T follicular helper cell (primary cell): ENCODE data around the gene CADM1.

Experiments
- DNase-seq: peaks from one replicate; pipeline ENCODE4 v3.0.0-alpha.2; 2020; ENCODE audit warnings: low read depth

CADM1 gene

GRCh38 chr11:115446214-115446613 lies 58.0 kb downstream of the CADM1 start:
- no peak for DNase-seq

GRCh38 chr11:115444542-115444941 lies 59.7 kb downstream of the CADM1 start:
- DNase-seq: no peak

- DNase-seq: no peak
Observed at GRCh38 chr11:115439969-115440540, 64.2 kb downstream of the CADM1 start.

GRCh38 chr11:115439385-115439784 lies 64.8 kb downstream of the CADM1 start:
- no peak for DNase-seq

GRCh38 chr11:115437902-115438575 lies 66.2 kb downstream of the CADM1 start:
- no peak for DNase-seq

GRCh38 chr11:115430345-115430744 lies 73.9 kb downstream of the CADM1 start:
- no peak for DNase-seq

DNA sequence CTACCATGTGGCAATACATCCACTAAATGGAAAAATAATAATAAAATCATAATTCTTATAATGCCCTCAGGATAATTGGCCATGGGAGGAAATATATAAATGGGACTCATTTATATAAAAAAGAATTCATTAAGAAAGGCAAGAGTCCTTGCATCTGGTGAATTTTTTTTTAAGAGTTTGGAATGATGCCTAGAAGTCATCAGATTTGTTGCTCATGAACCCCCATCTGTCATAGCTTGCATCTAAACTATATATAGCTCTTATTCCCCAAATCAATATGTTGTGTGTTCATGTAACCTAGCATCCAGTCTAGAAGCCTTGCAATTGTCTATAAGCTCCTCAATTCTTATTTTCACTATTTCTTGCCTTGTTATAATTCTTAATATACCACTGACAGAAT lies 75.9 kb downstream of the CADM1 start:
- no peak for DNase-seq

DNA sequence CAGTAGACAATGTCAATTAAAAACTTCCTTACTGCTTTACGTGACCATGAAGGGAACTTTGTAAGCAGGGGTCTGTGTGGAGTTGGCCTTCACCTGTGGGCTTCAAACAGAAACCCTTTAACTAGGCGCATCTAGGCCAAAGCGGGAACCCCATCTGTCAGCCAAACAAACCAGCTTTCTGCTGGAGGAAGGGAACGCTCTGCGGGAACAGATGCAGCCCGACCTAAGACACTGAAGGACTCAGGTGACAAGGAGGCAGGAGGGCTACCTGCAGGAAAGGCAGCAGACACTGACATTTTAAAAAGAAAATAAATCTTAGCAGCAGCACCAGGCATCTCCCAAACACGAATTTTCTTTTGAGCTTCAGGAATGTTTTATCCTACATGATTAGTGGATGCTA lies 78.4 kb downstream of the CADM1 start:
- DNase-seq: no peak

- DNase-seq: no peak
Observed at GRCh38 chr11:115425250-115425649, 79.0 kb downstream of the CADM1 start.

DNA sequence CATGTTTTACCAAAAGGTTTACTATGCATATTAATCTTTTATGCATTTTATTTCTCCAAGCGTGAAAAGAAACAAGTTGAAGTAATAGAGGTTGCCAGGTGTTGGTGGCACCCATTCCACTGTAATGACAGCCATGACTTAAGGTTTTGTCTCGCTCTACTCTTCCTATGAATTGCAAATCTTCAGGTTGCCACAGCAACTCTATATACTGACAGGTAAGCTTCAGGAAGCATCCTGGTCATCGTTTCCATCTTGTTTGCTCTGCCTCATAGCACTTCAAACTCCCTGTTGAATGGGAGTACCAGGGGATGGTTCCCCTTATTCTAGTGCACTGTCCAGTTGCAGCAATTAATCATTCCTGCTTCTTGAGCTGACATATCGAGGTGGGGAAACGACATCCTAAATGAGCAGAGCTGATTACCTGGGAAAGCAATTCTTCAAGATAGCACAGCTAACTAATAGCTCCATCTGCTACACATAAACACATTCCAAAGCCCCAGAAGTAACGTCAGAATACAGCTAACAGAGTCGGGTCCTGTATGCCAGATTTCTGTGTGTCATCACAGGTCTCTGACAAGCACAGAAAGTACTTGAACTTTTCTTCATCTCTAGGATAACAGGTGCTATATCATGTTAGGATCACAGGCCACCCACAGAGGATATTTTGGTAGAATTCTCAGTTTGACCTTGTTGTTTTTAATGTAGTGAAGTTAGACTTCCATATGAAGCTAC lies 80.3 kb downstream of the CADM1 start:
- DNase-seq: no peak

DNA sequence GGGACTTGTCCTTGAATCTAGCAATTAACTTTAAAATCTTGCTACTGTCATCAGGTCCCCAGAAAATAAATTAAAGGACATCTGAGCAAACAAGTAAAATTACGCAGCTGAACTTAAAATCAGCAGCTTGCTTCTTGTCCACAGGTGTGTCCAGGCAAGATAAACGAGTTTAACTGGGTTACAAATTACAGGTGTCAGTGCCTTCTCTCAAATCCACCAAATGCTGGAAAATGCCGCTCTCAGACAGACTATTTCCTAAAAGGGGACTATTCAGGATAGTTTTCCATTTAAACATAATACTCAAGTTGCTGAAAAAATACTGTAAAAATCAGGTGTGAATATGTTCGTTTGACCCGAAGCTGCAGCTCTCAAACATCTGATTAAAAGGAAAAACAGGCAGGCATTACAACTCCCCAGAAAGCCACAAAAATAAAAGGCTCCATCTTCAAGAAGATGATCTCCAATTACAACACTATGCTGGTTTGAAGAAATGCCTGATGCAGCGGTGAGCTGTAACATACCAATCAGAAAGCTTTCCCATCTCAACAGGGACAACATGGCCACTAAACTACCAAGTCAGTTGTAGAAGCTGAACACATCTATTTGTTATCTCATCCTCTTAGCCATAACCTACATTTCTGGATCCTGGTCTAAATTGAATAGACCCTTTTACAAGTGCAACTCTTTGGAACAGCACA lies 82.1 kb downstream of the CADM1 start:
- DNase-seq: no peak

GRCh38 chr11:115421352-115421991 lies 82.7 kb downstream of the CADM1 start:
- no peak for DNase-seq

GRCh38 chr11:115420505-115420904 lies 83.7 kb downstream of the CADM1 start:
- no peak for DNase-seq

GRCh38 chr11:115418626-115419025 lies 85.6 kb downstream of the CADM1 start:
- DNase-seq: no peak

GRCh38 chr11:115418081-115418480 lies 86.1 kb downstream of the CADM1 start:
- DNase-seq: no peak

DNA sequence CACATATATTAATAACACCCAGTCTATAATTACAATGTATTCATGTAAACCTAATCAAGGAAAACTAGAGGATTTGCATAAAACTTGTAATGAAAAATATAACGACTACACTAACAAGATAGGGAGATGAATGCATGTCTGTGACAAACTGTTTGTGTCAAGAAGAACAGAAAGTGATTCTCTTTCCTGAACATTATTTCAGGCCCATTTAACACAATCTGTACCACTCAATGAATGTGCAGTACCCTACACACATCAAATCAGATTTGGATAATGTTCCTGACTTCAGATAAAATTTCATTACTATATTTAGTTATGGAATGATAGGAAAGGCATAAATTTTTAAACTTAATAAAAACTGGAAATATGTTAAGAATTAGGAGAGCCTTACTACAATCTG lies 93.1 kb downstream of the CADM1 start:
- no peak for DNase-seq

- DNase-seq: no peak
Observed at GRCh38 chr11:115409691-115410220, 94.5 kb downstream of the CADM1 start.

DNA sequence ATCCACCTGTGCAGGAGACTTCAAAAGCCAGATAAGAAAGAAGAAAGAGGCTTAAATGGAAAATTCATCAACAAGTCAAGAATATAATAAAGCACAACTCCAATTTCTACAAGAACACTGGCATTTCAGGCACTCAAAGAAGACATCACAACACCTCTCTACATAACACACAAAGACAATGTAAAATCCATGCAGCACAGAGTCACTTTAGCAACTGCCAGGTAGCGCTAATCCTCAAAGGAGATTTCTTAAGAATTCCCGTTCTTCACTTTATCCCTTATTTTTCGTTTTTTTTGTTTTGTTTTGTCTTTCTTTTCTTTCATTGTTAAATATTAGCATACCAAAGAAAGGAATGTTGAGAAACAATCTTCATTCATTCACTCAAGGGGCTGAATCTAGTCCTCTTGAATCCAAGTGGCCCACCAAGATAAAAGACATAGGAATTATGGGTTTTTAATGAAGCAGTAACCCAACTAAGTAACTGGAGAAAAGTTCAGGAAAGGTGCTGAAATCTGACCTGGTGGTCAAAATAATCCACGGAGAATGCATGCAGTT lies 95.0 kb downstream of the CADM1 start:
- DNase-seq: no peak

- DNase-seq: no peak
Observed at GRCh38 chr11:115408036-115408921, 95.9 kb downstream of the CADM1 start.

DNA sequence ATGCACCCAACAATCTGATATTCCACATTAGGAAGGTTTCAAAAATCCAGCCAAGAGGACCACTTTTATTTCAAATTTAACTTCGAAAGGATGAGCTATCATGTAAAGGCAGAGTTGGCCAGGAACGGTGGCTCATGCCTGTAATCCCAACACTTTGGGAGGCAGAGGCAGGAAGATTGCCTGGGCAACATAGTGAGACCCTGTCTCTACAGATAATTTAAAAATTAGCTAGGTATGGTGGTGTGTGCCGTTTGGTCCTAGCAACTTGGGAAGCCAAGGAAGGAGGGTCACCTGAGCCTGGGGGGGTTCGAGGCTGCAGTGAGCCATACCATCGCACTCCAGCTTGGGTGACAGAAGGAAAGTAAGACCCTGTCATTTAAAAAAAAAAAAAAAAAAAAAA lies 96.7 kb downstream of the CADM1 start:
- no peak for DNase-seq

DNA sequence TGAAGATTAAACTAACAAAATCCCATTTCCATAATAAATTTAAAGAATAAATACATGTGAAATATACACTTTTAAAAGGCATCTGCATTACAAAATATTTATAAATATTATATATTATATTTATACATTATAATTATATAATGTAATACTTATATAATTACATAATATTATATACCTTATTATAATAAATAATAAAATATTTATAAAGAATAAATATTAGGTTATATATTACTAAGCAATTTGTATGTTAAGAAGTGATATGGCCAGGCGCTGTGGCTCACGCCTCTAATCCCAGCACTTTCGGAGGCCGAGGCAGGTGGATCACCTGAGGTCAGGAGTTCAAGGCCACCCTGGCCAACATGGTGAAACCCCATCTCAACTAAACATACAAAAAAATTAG lies 97.8 kb downstream of the CADM1 start:
- no peak for DNase-seq
